ENCODE results near the gene VEPH1.
"Not testable (repeated sequence)": the region's sequence is repeated elsewhere in the genome, so short reads cannot be mapped to it uniquely, and the experiment has no call there.

The VEPH1 gene

DNA sequence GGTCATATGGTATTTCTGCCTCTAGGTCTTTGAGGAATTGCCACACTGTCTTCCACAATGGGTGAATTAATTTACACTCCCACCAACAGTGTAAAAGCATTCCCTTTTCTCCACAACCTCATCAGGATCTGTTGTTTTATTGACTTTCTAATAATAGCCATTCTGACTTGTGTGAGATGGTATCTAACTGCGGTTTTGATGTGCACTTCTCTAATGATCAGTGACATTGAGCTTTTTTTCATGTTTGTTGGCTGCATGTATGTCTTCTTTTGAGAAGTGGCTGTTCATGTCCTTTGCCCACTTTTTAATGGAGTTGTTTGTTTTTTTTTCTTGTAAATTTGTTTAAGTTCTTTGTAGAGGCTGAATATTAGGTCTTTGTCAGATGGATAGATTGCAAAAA, 178.3 kb downstream of the VEPH1 start:
- H3K36me3 Mint-ChIP-seq (ENCODE audit: low read depth); H3K27me3 Mint-ChIP-seq; H3K4me3 Mint-ChIP-seq; H3K9me3 Mint-ChIP-seq; ATAC-seq; H3K4me1 Mint-ChIP-seq; H3K27ac Mint-ChIP-seq; DNase-seq: not testable (repeated sequence)

GRCh38 chr3:157323360-157323759, 179.9 kb downstream of the VEPH1 start:
- ATAC-seq (no peak), DNase-seq (no peak)
- Mint-ChIP-seq H3K4me1 (no peaks in the 10 kb centered on the region), H3K27ac (no peak overlapping the region), H3K27me3 (no peaks in the 10 kb centered on the region), H3K36me3 (ENCODE audit: low read depth) (no peaks in the 10 kb centered on the region), H3K9me3 (no peaks in the 10 kb centered on the region), H3K4me3 (no peak overlapping the region)

DNA sequence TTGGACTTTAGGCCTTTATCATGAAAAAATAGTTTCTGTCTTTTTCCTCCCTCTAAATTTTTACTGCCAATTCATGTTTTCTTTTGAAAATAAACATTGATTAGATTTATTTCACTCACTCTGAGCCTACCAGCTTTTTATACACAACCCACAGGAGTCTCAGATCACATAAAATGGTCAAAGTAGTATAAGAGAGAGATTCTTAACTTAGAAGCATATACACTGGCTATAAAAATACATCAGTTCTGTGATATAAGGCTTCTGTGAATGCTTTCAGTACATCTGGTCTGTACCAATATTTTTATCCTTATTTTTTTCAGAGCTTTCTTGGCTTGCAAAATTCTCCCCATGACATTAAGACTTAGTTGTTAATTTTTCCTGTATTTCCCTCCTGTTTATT, 183.5 kb downstream of the VEPH1 start:
- Mint-ChIP-seq H3K27me3 (no peaks in the 10 kb centered on the region), H3K4me1 (no peaks in the 10 kb centered on the region), H3K27ac (no peak overlapping the region), H3K4me3 (no peak overlapping the region), H3K9me3 (no peaks in the 10 kb centered on the region), H3K36me3 (ENCODE audit: low read depth) (no peaks in the 10 kb centered on the region)
- ATAC-seq: no peak
- no peak for DNase-seq

GRCh38 chr3:157318639-157319288, 184.5 kb downstream of the VEPH1 start:
- H3K4me3 Mint-ChIP-seq: no peak overlapping the region
- no peaks in the 10 kb centered on the region for H3K27me3 Mint-ChIP-seq
- ATAC-seq (no peak), DNase-seq (no peak)
- no peak overlapping the region for H3K27ac Mint-ChIP-seq
- H3K4me1 Mint-ChIP-seq: no peaks in the 10 kb centered on the region
- no peaks in the 10 kb centered on the region for H3K9me3 Mint-ChIP-seq
- no peaks in the 10 kb centered on the region for H3K36me3 Mint-ChIP-seq (ENCODE audit: low read depth)

DNA sequence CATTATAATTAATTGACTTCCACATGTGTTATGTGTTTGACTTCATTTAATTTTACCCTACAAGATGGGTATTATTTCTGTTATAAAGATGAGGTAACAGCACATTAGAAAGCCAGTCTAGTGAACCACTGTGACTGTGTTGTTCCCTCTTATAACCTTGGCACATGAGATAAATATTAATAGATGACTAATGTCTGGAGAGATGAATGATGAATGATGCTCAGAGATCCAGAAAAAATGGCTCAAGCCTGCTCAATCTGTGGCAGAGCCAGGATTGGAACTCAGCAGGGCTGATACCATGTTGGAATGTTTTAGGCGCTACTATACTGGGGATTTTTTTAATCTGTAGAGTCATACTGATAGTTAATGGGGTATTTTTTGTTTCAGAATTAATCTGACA, 185.3 kb downstream of the VEPH1 start:
- ATAC-seq (no peak), DNase-seq (no peak)
- no peak overlapping the region for H3K27ac Mint-ChIP-seq
- H3K9me3 Mint-ChIP-seq: no peaks in the 10 kb centered on the region
- no peak overlapping the region for H3K4me3 Mint-ChIP-seq
- H3K4me1 Mint-ChIP-seq: no peaks in the 10 kb centered on the region
- H3K36me3 Mint-ChIP-seq (ENCODE audit: low read depth): no peaks in the 10 kb centered on the region
- H3K27me3 Mint-ChIP-seq: no peaks in the 10 kb centered on the region

- Mint-ChIP-seq H3K4me1 (no peaks in the 10 kb centered on the region), H3K27me3 (no peaks in the 10 kb centered on the region), H3K36me3 (ENCODE audit: low read depth) (no peaks in the 10 kb centered on the region), H3K27ac (no peak overlapping the region), H3K4me3 (no peak overlapping the region), H3K9me3 (no peaks in the 10 kb centered on the region)
- DNase-seq (no peak), ATAC-seq (no peak)
Measured at GRCh38 chr3:157313186-157313585, 190.0 kb downstream of the VEPH1 start.

GRCh38 chr3:157312376-157312745, 190.9 kb downstream of the VEPH1 start:
- no peaks in the 10 kb centered on the region for H3K9me3 Mint-ChIP-seq
- no peaks in the 10 kb centered on the region for H3K4me1 Mint-ChIP-seq
- no peaks in the 10 kb centered on the region for H3K27me3 Mint-ChIP-seq
- ATAC-seq (no peak), DNase-seq (no peak)
- no peak overlapping the region for H3K4me3 Mint-ChIP-seq
- H3K36me3 Mint-ChIP-seq (ENCODE audit: low read depth): no peaks in the 10 kb centered on the region
- no peak overlapping the region for H3K27ac Mint-ChIP-seq

GRCh38 chr3:157311633-157312375, 191.4 kb downstream of the VEPH1 start:
- Mint-ChIP-seq H3K27me3 (no peaks in the 10 kb centered on the region), H3K9me3 (no peaks in the 10 kb centered on the region), H3K36me3 (ENCODE audit: low read depth) (no peaks in the 10 kb centered on the region), H3K4me1 (no peaks in the 10 kb centered on the region), H3K4me3 (no peak overlapping the region), H3K27ac (no peak overlapping the region)
- DNase-seq: no peak
- ATAC-seq: no peak

GRCh38 chr3:157310329-157311052, 192.7 kb downstream of the VEPH1 start:
- Mint-ChIP-seq H3K36me3 (ENCODE audit: low read depth) (no peaks in the 10 kb centered on the region), H3K4me1 (no peaks in the 10 kb centered on the region), H3K27ac (no peak overlapping the region), H3K4me3 (no peak overlapping the region), H3K9me3 (no peaks in the 10 kb centered on the region), H3K27me3 (no peaks in the 10 kb centered on the region)
- no peak for ATAC-seq
- no peak for DNase-seq

DNA sequence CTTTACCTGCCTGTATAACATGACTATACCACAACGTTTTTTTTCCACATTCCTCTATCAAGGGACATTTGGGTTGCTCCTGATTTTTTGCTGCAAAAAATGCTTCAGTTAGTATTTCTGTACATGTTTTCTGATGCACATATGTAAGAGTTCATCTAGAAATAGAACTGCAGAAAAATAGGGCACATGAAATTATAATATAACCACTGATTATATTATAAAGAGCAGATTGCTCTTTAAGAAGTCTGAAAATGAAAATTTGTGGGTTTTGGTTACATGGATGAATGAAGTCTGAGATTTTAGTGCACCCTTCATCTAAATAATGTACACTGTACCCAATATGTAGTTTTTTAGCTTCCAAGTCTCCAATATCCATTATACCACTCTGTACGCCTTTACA, 196.7 kb downstream of the VEPH1 start:
- Mint-ChIP-seq H3K4me1 (no peaks in the 10 kb centered on the region), H3K27ac (no peak overlapping the region), H3K4me3 (no peak overlapping the region), H3K27me3 (no peaks in the 10 kb centered on the region), H3K36me3 (ENCODE audit: low read depth) (no peaks in the 10 kb centered on the region), H3K9me3 (no peaks in the 10 kb centered on the region)
- DNase-seq (no peak), ATAC-seq (no peak)

DNA sequence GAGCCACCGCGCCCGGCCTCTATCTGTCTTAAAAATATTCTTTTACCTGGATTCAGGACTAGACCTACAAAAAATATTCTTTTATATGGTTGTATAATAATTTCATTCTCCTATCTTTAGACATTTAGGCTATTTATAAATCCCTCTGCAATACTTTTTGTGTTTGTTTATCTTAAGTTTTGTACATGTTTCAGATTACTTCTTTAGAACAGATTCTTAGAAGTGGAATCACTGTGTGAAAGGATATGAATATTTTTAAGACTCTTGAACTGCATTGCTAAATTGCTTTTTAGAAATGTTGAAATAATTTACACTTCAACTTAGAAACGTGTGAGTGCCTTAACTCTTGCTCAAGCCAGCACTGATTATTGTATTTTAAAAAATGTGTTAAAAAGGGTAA, 197.8 kb downstream of the VEPH1 start:
- DNase-seq (no peak), ATAC-seq (no peak)
- H3K4me1 Mint-ChIP-seq: no peaks in the 10 kb centered on the region
- no peaks in the 10 kb centered on the region for H3K36me3 Mint-ChIP-seq (ENCODE audit: low read depth)
- no peaks in the 10 kb centered on the region for H3K27me3 Mint-ChIP-seq
- no peak overlapping the region for H3K4me3 Mint-ChIP-seq
- H3K27ac Mint-ChIP-seq: no peak overlapping the region
- H3K9me3 Mint-ChIP-seq: no peaks in the 10 kb centered on the region

DNA sequence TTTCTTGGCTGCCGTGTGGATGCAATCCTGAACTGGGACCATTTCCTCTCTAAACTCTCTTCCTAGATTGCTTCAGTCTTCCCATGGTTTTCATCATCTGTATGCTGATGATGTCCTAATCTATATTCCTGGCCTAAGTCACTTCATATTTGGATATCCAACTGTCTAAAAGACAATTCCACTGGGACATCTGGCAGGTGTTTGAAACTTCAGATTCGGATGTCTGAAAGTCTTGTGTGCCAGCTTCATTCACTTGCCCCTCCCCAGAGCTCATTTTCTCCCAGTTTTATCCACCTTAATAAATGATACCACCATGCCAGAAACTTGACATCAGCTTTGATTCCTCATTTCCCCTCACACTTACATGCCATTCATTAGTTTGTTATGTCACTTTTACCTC, 201.5 kb downstream of the VEPH1 start:
- Mint-ChIP-seq H3K4me3 (no peak overlapping the region), H3K4me1 (no peaks in the 10 kb centered on the region)

GRCh38 chr3:157300981-157301663, 202.1 kb downstream of the VEPH1 start:
- H3K4me1 Mint-ChIP-seq: no peaks in the 10 kb centered on the region
- no peaks in the 10 kb centered on the region for H3K36me3 Mint-ChIP-seq (ENCODE audit: low read depth)
- DNase-seq: no peak
- H3K27ac Mint-ChIP-seq: no peak overlapping the region
- no peak overlapping the region for H3K4me3 Mint-ChIP-seq
- H3K9me3 Mint-ChIP-seq: no peaks in the 10 kb centered on the region
- no peak for ATAC-seq
- no peaks in the 10 kb centered on the region for H3K27me3 Mint-ChIP-seq

More for the DNA sequence above, 201.5 kb downstream of the VEPH1 start:
- H3K27ac Mint-ChIP-seq: no peak overlapping the region
- no peaks in the 10 kb centered on the region for H3K27me3 Mint-ChIP-seq
- DNase-seq (no peak), ATAC-seq (no peak)
- no peaks in the 10 kb centered on the region for H3K36me3 Mint-ChIP-seq (ENCODE audit: low read depth)
- H3K9me3 Mint-ChIP-seq: no peaks in the 10 kb centered on the region

DNA sequence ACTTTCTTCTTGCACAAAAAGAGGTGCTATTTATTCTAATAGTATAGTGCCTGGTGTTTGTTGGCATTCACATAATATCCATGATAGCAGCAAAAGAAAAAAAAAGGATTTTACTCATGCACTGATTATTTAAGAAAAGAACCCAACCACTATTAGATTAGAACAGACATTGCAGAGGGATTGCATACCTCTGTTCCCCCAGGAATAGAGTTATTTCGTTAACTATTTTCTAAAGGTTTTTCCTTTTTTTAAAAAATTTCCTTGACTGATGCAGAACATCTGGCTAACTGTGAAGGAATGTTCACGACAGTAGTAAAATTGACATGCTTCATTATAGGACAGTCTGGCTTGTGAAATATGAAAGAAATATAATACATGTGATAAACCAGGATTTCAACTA, 203.1 kb downstream of the VEPH1 start:
- Mint-ChIP-seq H3K9me3 (no peaks in the 10 kb centered on the region), H3K36me3 (ENCODE audit: low read depth) (no peaks in the 10 kb centered on the region), H3K27ac (no peak overlapping the region), H3K4me3 (no peak overlapping the region), H3K27me3 (no peaks in the 10 kb centered on the region), H3K4me1 (no peaks in the 10 kb centered on the region)
- DNase-seq: no peak
- ATAC-seq: no peak

Data from activated naive CD8-positive, alpha-beta T cell treated with anti-CD3 and anti-CD28 coated beads, Interleukin-2, amount 50 U/mL, for 24 hours (primary cell).